ENCODE data around the gene COX14.

COX14 gene

GRCh38 chr12:50167049-50167828 is 55.2 kb downstream of the COX14 start, which contains the start of gene CERS5:
Gene CERS5, minus strand, starts transcription at chr12:50167369. Its CDS starts 72 bp downstream, at chr12:50167297.
- no peak for TF ChIP-seq CTCF (IDR thresholded peaks at IDR 0.05; ENCODE audit: insufficient read depth, low read length, poor library complexity, severe bottlenecking)

More at GRCh38 chr12:50167049-50167828, 55.2 kb downstream of the COX14 start, which contains the start of gene CERS5:
- no peaks in the 10 kb centered on the region for H3K27me3 ChIP-seq (replicated peaks; ENCODE audit: control insufficient read depth, insufficient read depth, low read length)
- H3K36me3 ChIP-seq (ENCODE audit: control insufficient read depth, insufficient read depth, low read length), result no peaks in the 10 kb centered on the region
- peak; percentile 99 for DNase-seq (ENCODE audit: extremely low read depth, insufficient read length)
- H3K4me3 ChIP-seq (replicated peaks; ENCODE audit: low read depth, low read length), result peak within 1 kb of the TSS; percentile 90

Measured in GM06990 (cell line).